ENCODE results near the gene FCER1A. TPM values are rescaled to one million over a fixed set of nuclear protein-coding genes. Genes with fewer than 3 reads are reported as not detected.

Gene FCER1A
- total RNA-seq (under 1 TPM in 4 of 7 donors, not detected in 3; 0.20 to 0.76 (median 0.51) TPM), polyA plus RNA-seq (1 to 10 TPM in 1 of 2 donors, under 1 TPM in 1; 0.92 to 9.9 TPM)
- long read RNA-seq, donor 1 = 0 reads
- long read RNA-seq, donor 2 = 0 reads
- long read RNA-seq, donor 3 = 0 reads

DNA sequence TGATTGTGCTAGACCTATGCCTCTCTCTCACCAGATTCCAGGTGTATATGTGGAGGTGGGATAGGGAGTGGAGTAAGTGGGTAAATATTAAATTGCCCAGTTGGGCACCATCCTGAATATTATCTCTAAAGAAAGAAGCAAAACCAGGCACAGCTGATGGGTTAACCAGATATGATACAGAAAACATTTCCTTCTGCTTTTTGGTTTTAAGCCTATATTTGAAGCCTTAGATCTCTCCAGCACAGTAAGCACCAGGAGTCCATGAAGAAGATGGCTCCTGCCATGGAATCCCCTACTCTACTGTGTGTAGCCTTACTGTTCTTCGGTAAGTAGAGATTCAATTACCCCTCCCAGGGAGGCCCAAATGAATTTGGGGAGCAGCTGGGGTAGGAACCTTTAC, at the start of gene FCER1A:
Gene FCER1A, plus strand, starts transcription at position 242 of the 400 bp plus-strand sequence. Its CDS starts 29 bp downstream, at position 271.
- H3K4me3 ChIP-seq = no peak within 1 kb of the TSS
- no peaks in the 10 kb centered on the region for H3K36me3 ChIP-seq
- no peaks in the 10 kb centered on the region for H3K9me3 ChIP-seq
- WGBS, 3 donors = 88 to 96% (median 95%) methylated on average over 1 of the region's 1 CpG
- intact Hi-C loops (cut with DNase I) = no loop called here
- TF ChIP-seq POLR2A (IDR thresholded peaks at IDR 0.05) = no peak
- TF ChIP-seq, protein P1, sequence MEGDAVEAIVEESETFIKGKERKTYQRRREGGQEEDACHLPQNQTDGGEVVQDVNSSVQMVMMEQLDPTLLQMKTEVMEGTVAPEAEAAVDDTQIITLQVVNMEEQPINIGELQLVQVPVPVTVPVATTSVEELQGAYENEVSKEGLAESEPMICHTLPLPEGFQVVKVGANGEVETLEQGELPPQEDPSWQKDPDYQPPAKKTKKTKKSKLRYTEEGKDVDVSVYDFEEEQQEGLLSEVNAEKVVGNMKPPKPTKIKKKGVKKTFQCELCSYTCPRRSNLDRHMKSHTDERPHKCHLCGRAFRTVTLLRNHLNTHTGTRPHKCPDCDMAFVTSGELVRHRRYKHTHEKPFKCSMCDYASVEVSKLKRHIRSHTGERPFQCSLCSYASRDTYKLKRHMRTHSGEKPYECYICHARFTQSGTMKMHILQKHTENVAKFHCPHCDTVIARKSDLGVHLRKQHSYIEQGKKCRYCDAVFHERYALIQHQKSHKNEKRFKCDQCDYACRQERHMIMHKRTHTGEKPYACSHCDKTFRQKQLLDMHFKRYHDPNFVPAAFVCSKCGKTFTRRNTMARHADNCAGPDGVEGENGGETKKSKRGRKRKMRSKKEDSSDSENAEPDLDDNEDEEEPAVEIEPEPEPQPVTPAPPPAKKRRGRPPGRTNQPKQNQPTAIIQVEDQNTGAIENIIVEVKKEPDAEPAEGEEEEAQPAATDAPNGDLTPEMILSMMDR (IDR thresholded peaks at IDR 0.05) = no peak
- TF ChIP-seq EP300 (IDR thresholded peaks at IDR 0.05) = no peak
- no peak for DNase-seq
- no peak within 1 kb of the TSS for H3K27ac ChIP-seq
- H3K27me3 ChIP-seq = no peaks in the 10 kb centered on the region
- no peaks in the 10 kb centered on the region for H3K4me1 ChIP-seq (ENCODE audit: insufficient read depth)

DNA sequence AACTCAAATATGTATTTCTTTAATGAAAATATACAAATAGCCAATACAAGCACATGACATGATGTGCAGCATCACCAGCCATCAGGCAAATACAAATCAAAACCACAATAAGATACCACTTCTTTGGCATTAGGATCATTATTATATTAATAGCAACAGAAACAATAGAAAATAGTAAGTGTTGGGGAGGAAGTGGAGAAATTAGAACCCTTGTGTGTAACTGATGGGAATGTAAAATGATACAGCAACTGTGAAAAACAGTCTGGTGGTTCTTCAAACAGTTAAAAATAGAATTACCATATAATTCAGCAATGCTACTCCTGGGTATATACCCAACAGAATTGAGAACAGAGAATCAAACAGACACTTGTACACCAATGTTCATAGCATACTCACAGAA, 40.8 kb upstream of the FCER1A start:
- TF ChIP-seq POLR2A (IDR thresholded peaks at IDR 0.05) = no peak
- TF ChIP-seq, protein P1 (IDR thresholded peaks at IDR 0.05) = no peak
- TF ChIP-seq EP300 (IDR thresholded peaks at IDR 0.05) = no peak
- Histone ChIP-seq H3K27ac (no peak overlapping the region), H3K4me3 (no peak overlapping the region), H3K4me1 (ENCODE audit: insufficient read depth) (no peaks in the 10 kb centered on the region), H3K27me3 (no peaks in the 10 kb centered on the region), H3K36me3 (no peaks in the 10 kb centered on the region), H3K9me3 (no peaks in the 10 kb centered on the region)
- intact Hi-C loops (cut with DNase I) = loop anchor here in 1 of 4 donors (2.0 kb wide), 1 partner anchor 21 kb away; no protein-coding TSS in a partner anchor
- no peak for DNase-seq

DNA sequence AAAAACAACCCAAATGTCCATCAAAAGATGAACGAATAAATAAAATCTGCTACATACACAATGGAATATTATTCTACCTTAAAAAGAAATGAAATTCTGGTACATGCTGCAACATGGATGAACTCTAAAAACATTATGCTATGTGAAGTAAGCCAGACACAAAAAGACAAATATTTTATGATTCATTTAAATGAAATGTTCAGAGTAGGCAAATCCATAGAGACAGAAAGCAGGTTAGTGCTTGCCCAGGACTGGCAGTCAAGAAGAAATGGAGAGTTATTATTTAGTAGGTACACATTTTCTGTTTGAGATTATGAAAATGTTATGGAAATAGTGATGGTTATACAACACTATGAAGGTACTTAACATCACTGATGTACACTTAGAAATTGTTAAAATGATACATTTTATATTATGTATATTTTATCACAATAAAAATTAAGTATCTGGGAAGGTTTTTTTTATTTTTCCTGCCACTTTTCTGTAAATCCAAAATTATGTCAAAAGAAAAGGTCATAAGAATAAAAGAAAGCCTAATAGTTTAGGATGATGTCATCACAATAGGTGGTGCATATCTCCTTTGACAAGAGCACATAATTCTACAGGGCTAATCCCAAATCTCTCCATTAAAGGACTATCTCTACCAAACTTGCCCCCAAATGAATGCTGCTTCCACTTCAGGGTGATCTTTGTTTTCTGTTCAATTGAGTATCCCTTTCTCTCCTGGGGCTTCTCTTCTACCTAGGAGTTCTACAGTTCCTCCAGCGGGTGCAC, 40.2 kb upstream of the FCER1A start:
- Histone ChIP-seq H3K36me3 (no peaks in the 10 kb centered on the region), H3K27me3 (no peaks in the 10 kb centered on the region), H3K27ac (no peak overlapping the region), H3K9me3 (no peaks in the 10 kb centered on the region), H3K4me1 (ENCODE audit: insufficient read depth) (no peaks in the 10 kb centered on the region), H3K4me3 (no peak overlapping the region)
- 74 to 79% (median 75%) methylated on average over 2 of the region's 2 CpGs for WGBS, 3 donors
- no peak for TF ChIP-seq EP300 (IDR thresholded peaks at IDR 0.05)
- TF ChIP-seq POLR2A (IDR thresholded peaks at IDR 0.05) = no peak
- DNase-seq = no peak
- intact Hi-C loops (cut with DNase I) = loop anchor here in 1 of 4 donors (2.0 kb wide), 1 partner anchor 21 kb away; no protein-coding TSS in a partner anchor

DNA sequence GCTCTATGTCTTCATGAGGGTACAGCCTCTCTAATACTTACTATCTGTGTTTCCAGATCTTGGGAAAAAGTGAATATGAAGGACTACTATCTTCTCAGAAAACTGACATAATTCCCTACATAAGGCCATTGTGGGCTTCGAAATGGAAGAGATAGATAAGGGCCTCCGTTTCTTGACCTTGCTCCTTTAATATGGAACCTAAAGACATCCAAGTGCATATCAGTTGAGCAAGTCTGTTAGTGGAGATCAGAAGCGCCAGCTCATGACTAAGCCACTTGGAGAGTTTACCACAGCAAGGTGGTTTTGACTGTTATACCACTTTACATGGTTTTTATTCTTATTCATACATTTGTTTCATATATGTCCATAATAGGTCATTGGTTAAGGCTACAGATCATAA, 35.3 kb upstream of the FCER1A start:
- intact Hi-C loops (cut with DNase I) = no loop called here
- H3K4me3 ChIP-seq = no peak overlapping the region
- no peaks in the 10 kb centered on the region for H3K27me3 ChIP-seq
- H3K36me3 ChIP-seq = no peaks in the 10 kb centered on the region
- no peaks in the 10 kb centered on the region for H3K4me1 ChIP-seq (ENCODE audit: insufficient read depth)
- H3K9me3 ChIP-seq = no peaks in the 10 kb centered on the region
- H3K27ac ChIP-seq = no peak overlapping the region
- no peak for TF ChIP-seq POLR2A (IDR thresholded peaks at IDR 0.05)
- no peak for TF ChIP-seq EP300 (IDR thresholded peaks at IDR 0.05)
- TF ChIP-seq, protein P1 (IDR thresholded peaks at IDR 0.05) = no peak
- WGBS, 3 donors = 68 to 86% (median 76%) methylated on average over 3 of the region's 3 CpGs
- DNase-seq = no peak

DNA sequence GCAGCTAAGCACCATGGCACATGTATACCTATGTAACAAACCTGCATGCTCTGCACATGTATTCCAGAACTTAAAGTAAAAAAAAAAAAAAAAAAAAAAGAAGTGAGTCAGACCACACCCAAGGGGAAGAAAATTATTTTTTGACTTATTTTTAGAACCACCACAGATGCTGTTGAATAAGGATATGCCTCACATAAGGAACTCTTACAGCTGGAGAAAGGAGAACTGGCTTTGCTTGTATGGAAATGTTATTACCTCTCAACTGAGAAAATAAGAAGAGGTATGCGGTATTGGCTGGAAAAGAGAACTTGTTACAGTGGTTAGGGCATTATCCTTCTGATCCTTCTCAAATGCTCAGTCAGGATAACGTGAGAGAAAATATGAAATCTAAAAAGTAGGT, 27.5 kb upstream of the FCER1A start:
- Histone ChIP-seq H3K4me3 (no peak overlapping the region), H3K9me3 (no peaks in the 10 kb centered on the region), H3K4me1 (ENCODE audit: insufficient read depth) (no peaks in the 10 kb centered on the region), H3K27me3 (no peaks in the 10 kb centered on the region), H3K27ac (no peak overlapping the region), H3K36me3 (no peaks in the 10 kb centered on the region)
- 71 to 81% (median 78%) methylated on average over 2 of the region's 2 CpGs for WGBS, 3 donors
- TF ChIP-seq, protein P1 (IDR thresholded peaks at IDR 0.05) = no peak
- no peak for TF ChIP-seq EP300 (IDR thresholded peaks at IDR 0.05)
- no peak for TF ChIP-seq POLR2A (IDR thresholded peaks at IDR 0.05)
- intact Hi-C loops (cut with DNase I) = loop anchor here in 1 of 4 donors (5.0 kb wide), 1 partner anchor 1218 kb away; no protein-coding TSS in a partner anchor
- no peak for DNase-seq
